Ovary (tissue), 9 donors: ENCODE measurements around the gene OPRD1. TPM values are rescaled to one million over a fixed set of nuclear protein-coding genes. Genes with fewer than 3 reads are reported as not detected.

Experiments used
- DNase-seq, 5 donors: peaks; one replicate each; pipeline ENCODE4 v3.0.0-alpha.2; 2019 to 2020
- H3K27ac ChIP-seq, 2 donors: fragments of 200-600 bp; one replicate each; pipeline versions ENCODE4 v1.5.1 to v1.8.0; 2019 to 2022
- H3K27me3 ChIP-seq: fragments of 200-600 bp; one replicate; pipeline ENCODE4 v1.8.0; 2022
- H3K36me3 ChIP-seq: fragments of 200-600 bp; sonication (generic); one replicate; pipeline ENCODE4 v1.5.1; 2019
- H3K4me1 ChIP-seq: one replicate; pipeline ENCODE4 v1.8.1; 2013; ENCODE audit warnings: mild to moderate bottlenecking, moderate library complexity; ENCODE audit not compliant: insufficient read depth
- H3K4me3 ChIP-seq: fragments of 200-600 bp; sonication (generic); one replicate; pipeline ENCODE4 v1.5.1; 2017
- H3K9me3 ChIP-seq, 2 donors: fragments of 200-600 bp in 1 of 2; sonication (generic) in 1 of 2; one replicate each; pipeline versions ENCODE4 v1.5.1 to v1.8.1; 2013 to 2019; ENCODE audit warnings: mild to moderate bottlenecking in 1 of 2, moderate library complexity in 1 of 2
- EP300 ChIP-seq: sonication (generic); formaldehyde crosslinking; IDR thresholded peaks from one replicate; pipeline ENCODE4 v1.6.1; 2017; ENCODE audit warnings: antibody characterized with exemption
- POLR2A ChIP-seq: fragments of 450-650 bp; IDR thresholded peaks from one replicate; pipeline ENCODE4 v1.6.1; 2017; ENCODE audit warnings: antibody characterized with exemption, mild to moderate bottlenecking, moderate library complexity
- WGBS, 3 donors: extraction: QIAGEN DNeasy Blood & Tissue Kit in 1 of 3; methylation state at CpG; one replicate each; pipeline versions ENCODE4 v1.1.5 to v1.1.7; 2013 to 2017; 5-methylcytosine and 5-hydroxymethylcytosine counted together
- intact Hi-C, 4 donors: fragments of 100-400 bp; cut with DNase I; formaldehyde crosslinking; loops; one replicate each; pipeline versions ENCODE4 v1.11.0 to v1.15.1; 2022 to 2023
- polyA plus RNA-seq, 2 donors: library from polyadenylated mRNA; stranded (reverse); fragments of 200-250 nt in 1 of 2; fragments of 350-450 nt in 1 of 2; fragmentation: Illumina TruSeq in 1 of 2; extraction: RNeasy Lipid Tissue Mini Kit (QIAGEN cat#74804) in 1 of 2; gene quantifications; one replicate each; pipeline ENCODE4 v1.2.3, GENCODE V29; 2013 to 2014
- total RNA-seq, 7 donors: library from RNA; depleted of rRNA in 2 of 7; stranded (reverse); fragments of >200 nt in 2 of 7; fragmentation: NEBNext Ultra II Directional in 3 of 7; extraction: Animal tissue kit (Norgen Biotek cat#: 25700) in 3 of 7; gene quantifications; one replicate each; pipeline versions ENCODE4 v1.1.0 to v1.2.4, GENCODE V29; 2016 to 2023
- TF ChIP-seq, protein P1 (sequence below), 3 donors: fragments of 450-650 bp in 2 of 3; fragments of 200-600 bp in 1 of 3; IDR thresholded peaks; one replicate each; pipeline versions ENCODE4 v1.5.1 to v1.8.0; 2016 to 2022; ENCODE audit warnings: antibody characterized with exemption in 3 of 3, mild to moderate bottlenecking in 1 of 3
- donor health status: DM: no; HTN: no; CAD: no; lungs with moderate emphysema.
- donor health status: DM: no; HTN: no; CAD: no.
- donor health status: Bipolar disorder and iron deficiency.
- donor health status: DM: yes; HTN: yes; CAD: no.
- donor health status: DM: no; HTN: no; CAD: no.
- donor health status: DM: yes; HTN: yes; CAD: no.

OPRD1 gene
- total and polyA plus RNA-seq, 9 donors: 0.02 TPM; not detected in 8

DNA sequence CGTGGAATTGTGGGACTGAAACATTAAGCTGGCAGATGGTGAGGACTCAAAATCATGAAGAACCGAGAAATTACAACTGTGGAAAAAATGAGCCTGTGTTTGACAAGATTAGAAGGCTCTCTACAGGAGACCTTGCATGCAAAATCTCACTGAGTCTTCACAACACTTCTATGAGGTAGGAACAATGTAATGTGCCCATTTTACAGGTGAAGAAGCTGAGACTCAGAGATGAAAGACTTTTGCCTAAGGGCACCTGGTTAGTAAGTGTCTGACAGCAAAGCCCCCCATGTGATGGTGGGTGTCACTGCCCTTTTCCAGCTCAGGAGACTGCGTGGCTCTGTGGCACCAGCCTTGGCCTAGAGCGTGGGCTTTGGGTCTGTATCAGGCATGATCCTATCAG, 21.0 kb downstream of the OPRD1 start:
- Histone ChIP-seq H3K4me3 (no peak overlapping the region), H3K4me1 (no peaks in the 10 kb centered on the region), H3K9me3 (no peaks in the 10 kb centered on the region), H3K36me3 (no peaks in the 10 kb centered on the region), H3K27me3 (no peaks in the 10 kb centered on the region), H3K27ac (no peak overlapping the region)
- 69 to 81% (median 71%) methylated on average over 4 of the region's 4 CpGs for WGBS, 3 donors
- TF ChIP-seq POLR2A: no peak
- TF ChIP-seq EP300: no peak
- TF ChIP-seq, protein P1, sequence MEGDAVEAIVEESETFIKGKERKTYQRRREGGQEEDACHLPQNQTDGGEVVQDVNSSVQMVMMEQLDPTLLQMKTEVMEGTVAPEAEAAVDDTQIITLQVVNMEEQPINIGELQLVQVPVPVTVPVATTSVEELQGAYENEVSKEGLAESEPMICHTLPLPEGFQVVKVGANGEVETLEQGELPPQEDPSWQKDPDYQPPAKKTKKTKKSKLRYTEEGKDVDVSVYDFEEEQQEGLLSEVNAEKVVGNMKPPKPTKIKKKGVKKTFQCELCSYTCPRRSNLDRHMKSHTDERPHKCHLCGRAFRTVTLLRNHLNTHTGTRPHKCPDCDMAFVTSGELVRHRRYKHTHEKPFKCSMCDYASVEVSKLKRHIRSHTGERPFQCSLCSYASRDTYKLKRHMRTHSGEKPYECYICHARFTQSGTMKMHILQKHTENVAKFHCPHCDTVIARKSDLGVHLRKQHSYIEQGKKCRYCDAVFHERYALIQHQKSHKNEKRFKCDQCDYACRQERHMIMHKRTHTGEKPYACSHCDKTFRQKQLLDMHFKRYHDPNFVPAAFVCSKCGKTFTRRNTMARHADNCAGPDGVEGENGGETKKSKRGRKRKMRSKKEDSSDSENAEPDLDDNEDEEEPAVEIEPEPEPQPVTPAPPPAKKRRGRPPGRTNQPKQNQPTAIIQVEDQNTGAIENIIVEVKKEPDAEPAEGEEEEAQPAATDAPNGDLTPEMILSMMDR (IDR thresholded peaks at IDR 0.05): no peak
- intact Hi-C loops: no loop called here
- DNase-seq: no peak

DNA sequence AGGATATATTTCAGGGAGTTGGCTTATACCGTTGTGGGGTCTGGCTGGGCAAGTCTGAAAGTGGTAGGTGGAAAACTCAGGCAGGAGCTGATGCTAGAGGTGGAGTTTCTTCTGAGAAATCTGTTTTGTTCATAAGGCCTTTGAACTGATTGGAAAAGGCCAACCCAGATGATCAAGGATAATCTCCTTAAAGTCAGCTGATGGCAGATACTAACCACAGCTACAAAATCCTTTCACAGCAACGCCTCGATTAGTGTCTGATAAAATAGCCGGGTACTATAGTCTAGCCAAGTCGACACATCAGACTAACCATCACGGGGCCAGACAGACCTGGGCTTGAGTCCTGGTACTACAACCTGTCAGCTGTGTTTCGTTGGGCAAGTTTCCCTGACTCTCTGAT, 21.4 kb downstream of the OPRD1 start:
- no peaks in the 10 kb centered on the region for H3K4me1 ChIP-seq
- H3K27ac ChIP-seq: no peak overlapping the region
- DNase-seq: no peak
- no peak overlapping the region for H3K4me3 ChIP-seq
- no peaks in the 10 kb centered on the region for H3K9me3 ChIP-seq
- TF ChIP-seq POLR2A (no peak), EP300 (no peak)
- TF ChIP-seq, protein P1 (IDR thresholded peaks at IDR 0.05): no peak
- 81 to 86% (median 84%) methylated on average over 7 of the region's 7 CpGs for WGBS, 3 donors
- no peaks in the 10 kb centered on the region for H3K36me3 ChIP-seq
- intact Hi-C loops: no loop called here
- no peaks in the 10 kb centered on the region for H3K27me3 ChIP-seq

DNA sequence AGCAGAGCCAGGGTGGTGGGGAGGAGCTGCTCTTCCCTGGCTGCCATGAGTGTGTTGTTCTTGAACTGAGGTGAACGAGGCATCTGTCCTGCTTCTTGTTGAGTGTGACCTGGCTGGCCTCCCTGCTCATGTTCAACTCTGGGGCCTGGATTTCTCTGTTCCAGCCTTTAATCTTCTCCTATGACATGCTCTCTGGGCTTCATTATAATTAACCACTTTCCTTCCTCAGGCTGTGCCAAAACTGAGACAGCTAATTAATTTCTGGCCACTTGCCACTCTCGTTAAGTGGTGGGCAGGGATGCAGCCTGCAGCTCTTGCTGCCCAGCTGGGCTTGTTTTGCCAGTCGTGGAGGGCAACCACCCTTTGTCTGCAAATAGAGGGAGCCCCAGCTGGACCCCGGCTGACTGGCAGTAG, 23.3 kb downstream of the OPRD1 start:
- intact Hi-C loops: no loop called here
- DNase-seq: no peak

DNA sequence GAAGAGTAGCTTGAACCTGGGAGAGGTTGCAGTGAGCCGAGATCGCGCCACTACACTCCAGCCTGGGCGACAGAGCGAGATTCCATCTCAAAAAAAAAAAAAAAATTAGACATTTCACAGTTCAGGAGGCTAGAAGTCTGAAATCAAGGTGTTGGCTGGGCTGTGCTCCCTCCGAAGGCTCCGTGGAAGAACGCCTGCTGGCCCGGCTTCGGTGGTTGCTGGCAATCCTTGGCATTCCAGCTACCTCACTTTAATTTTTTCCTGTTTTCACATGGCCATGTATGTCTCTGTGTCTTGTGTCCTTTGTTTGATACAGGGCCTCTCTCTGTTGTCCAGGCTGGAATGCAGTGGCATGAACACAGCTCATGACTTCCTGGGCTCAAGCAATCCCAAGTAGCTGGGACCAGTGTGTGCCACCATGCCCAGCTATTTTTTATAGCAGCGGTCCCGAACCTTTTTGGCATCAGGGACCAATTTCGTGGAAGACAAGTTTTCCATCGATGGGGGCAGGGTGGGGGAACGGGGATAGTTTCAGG, 24.5 kb downstream of the OPRD1 start:
- TF ChIP-seq, protein P1 (IDR thresholded peaks at IDR 0.05): no peak
- TF ChIP-seq EP300: no peak
- no peak for TF ChIP-seq POLR2A
- Histone ChIP-seq H3K4me1 (no peaks in the 10 kb centered on the region), H3K4me3 (no peak overlapping the region), H3K27ac (no peak overlapping the region), H3K36me3 (no peaks in the 10 kb centered on the region), H3K9me3 (no peaks in the 10 kb centered on the region), H3K27me3 (no peaks in the 10 kb centered on the region)
- 88 to 92% (median 90%) methylated on average over 15 of the region's 15 CpGs for WGBS, 3 donors
- intact Hi-C loops: no loop called here
- no peak for DNase-seq

More for the DNA sequence above, 23.3 kb downstream of the OPRD1 start:
- WGBS, 3 donors: 25 to 39% (median 35%) methylated on average over 4 of the region's 4 CpGs
- TF ChIP-seq, protein P1 (IDR thresholded peaks at IDR 0.05): no peak
- TF ChIP-seq EP300: no peak
- no peak for TF ChIP-seq POLR2A
- H3K36me3 ChIP-seq: no peaks in the 10 kb centered on the region
- H3K4me1 ChIP-seq: no peaks in the 10 kb centered on the region
- no peak overlapping the region for H3K27ac ChIP-seq
- H3K9me3 ChIP-seq: no peaks in the 10 kb centered on the region
- no peak overlapping the region for H3K4me3 ChIP-seq
- no peaks in the 10 kb centered on the region for H3K27me3 ChIP-seq
